OCI-M1 (cell line): ENCODE measurements around the gene USH2A.

Source experiments
- DNase-seq: peaks from one replicate; lab custom pipeline; 2025; lab: John Stamatoyannopoulos, UW

Gene USH2A

GRCh38 chr1:216422821-216423520 lies at the start of gene USH2A:
TSS of gene USH2A (minus strand) at chr1:216423448. CDS start at chr1:216422336, 1,112 bp downstream.
- DNase-seq, result no peak

GRCh38 chr1:216466162-216466801 lies 43.0 kb upstream of the USH2A start:
- no peak for DNase-seq

- DNase-seq, result no peak
Measured at GRCh38 chr1:216464489-216464888, 41.2 kb upstream of the USH2A start.

GRCh38 chr1:216462066-216462775 lies 39.0 kb upstream of the USH2A start:
- no peak for DNase-seq

GRCh38 chr1:216461466-216461865 lies 38.2 kb upstream of the USH2A start:
- no peak for DNase-seq

GRCh38 chr1:216459651-216460207 lies 36.5 kb upstream of the USH2A start:
- no peak for DNase-seq

GRCh38 chr1:216458812-216459211 lies 35.6 kb upstream of the USH2A start:
- DNase-seq, result no peak

- no peak for DNase-seq
Measured at GRCh38 chr1:216457356-216457755, 34.1 kb upstream of the USH2A start.

GRCh38 chr1:216456682-216457081 lies 33.4 kb upstream of the USH2A start:
- no peak for DNase-seq

GRCh38 chr1:216453777-216454176 lies 30.5 kb upstream of the USH2A start:
- no peak for DNase-seq

- DNase-seq, result no peak
Measured at GRCh38 chr1:216450227-216450626, 27.0 kb upstream of the USH2A start.

GRCh38 chr1:216448011-216448510 lies 24.8 kb upstream of the USH2A start:
- no peak for DNase-seq

- DNase-seq, result no peak
Measured at GRCh38 chr1:216437603-216438002, 14.4 kb upstream of the USH2A start.

GRCh38 chr1:216434232-216434631 lies 11.0 kb upstream of the USH2A start:
- peak; percentile 23 for DNase-seq

GRCh38 chr1:216433175-216433574 lies 9.9 kb upstream of the USH2A start:
- DNase-seq, result no peak

GRCh38 chr1:216430744-216431143 lies 7.5 kb upstream of the USH2A start:
- no peak for DNase-seq

- peak; percentile 95 for DNase-seq
Measured at GRCh38 chr1:216425577-216425976, 2.3 kb upstream of the USH2A start.

GRCh38 chr1:216420746-216421145 lies 2.5 kb downstream of the USH2A start:
- DNase-seq, result no peak

- DNase-seq, result no peak
Measured at GRCh38 chr1:216420263-216420662, 3.0 kb downstream of the USH2A start.

GRCh38 chr1:216416488-216416887 lies 6.8 kb downstream of the USH2A start:
- no peak for DNase-seq

- no peak for DNase-seq
Measured at GRCh38 chr1:216410026-216410425, 13.2 kb downstream of the USH2A start.

- no peak for DNase-seq
Measured at GRCh38 chr1:216390956-216391355, 32.3 kb downstream of the USH2A start.

GRCh38 chr1:216389774-216390173 lies 33.5 kb downstream of the USH2A start:
- DNase-seq, result no peak
